Glutamatergic neuron (in vitro differentiated cells): ENCODE results near the gene FLT3. TPM values are rescaled to one million over a fixed set of nuclear protein-coding genes. Genes with fewer than 3 reads are reported as not detected.
A peak's percentile ranks its signal among the peaks of the same experiment; 100 is the strongest.

ENCODE experiments used
- DNase-seq: peaks from one replicate; pipeline ENCODE4 v3.0.0; 2022
- H3K27ac Mint-ChIP-seq: one replicate; pipeline ENCODE4 v1.8.0; 2020; ENCODE audit warnings: mild to moderate bottlenecking, mixed read lengths, inconsistent platforms; ENCODE audit not compliant: unreplicated experiment
- H3K27me3 Mint-ChIP-seq: one replicate; pipeline ENCODE4 v1.8.0; 2020; ENCODE audit warnings: mild to moderate bottlenecking, moderate library complexity, mixed read lengths, inconsistent platforms; ENCODE audit not compliant: unreplicated experiment
- H3K36me3 Mint-ChIP-seq: one replicate; pipeline ENCODE4 v1.8.0; 2020; ENCODE audit warnings: mild to moderate bottlenecking, mixed read lengths, inconsistent platforms; ENCODE audit not compliant: unreplicated experiment
- H3K4me1 Mint-ChIP-seq: one replicate; pipeline ENCODE4 v1.8.0; 2020; ENCODE audit warnings: mild to moderate bottlenecking, low read depth, mixed read lengths, inconsistent platforms; ENCODE audit not compliant: unreplicated experiment
- H3K4me3 Mint-ChIP-seq: one replicate; pipeline ENCODE4 v1.8.0; 2020; ENCODE audit warnings: mild to moderate bottlenecking, mixed read lengths, inconsistent platforms; ENCODE audit not compliant: unreplicated experiment
- H3K9me3 Mint-ChIP-seq: one replicate; pipeline ENCODE4 v1.8.0; 2020; ENCODE audit warnings: mild to moderate bottlenecking, moderate library complexity, mixed read lengths, inconsistent platforms; ENCODE audit not compliant: unreplicated experiment
- CTCF ChIP-seq: fragments of 200-600 bp; sonication (generic); IDR thresholded peaks from one replicate; pipeline ENCODE4 v1.5.0; 2021; ENCODE audit not compliant: partially characterized antibody, unreplicated experiment
- total RNA-seq: library from RNA; stranded (reverse); fragmentation: NEBNext Ultra II Directional; extraction: Animal tissue kit (Norgen Biotek cat#: 25700); gene quantifications from one replicate; pipeline ENCODE4 v1.2.1, GENCODE V29; 2021; ENCODE audit not compliant: unreplicated experiment

The FLT3 gene
- total RNA-seq, 1 donor from 2014 or later, result not detected

DNA sequence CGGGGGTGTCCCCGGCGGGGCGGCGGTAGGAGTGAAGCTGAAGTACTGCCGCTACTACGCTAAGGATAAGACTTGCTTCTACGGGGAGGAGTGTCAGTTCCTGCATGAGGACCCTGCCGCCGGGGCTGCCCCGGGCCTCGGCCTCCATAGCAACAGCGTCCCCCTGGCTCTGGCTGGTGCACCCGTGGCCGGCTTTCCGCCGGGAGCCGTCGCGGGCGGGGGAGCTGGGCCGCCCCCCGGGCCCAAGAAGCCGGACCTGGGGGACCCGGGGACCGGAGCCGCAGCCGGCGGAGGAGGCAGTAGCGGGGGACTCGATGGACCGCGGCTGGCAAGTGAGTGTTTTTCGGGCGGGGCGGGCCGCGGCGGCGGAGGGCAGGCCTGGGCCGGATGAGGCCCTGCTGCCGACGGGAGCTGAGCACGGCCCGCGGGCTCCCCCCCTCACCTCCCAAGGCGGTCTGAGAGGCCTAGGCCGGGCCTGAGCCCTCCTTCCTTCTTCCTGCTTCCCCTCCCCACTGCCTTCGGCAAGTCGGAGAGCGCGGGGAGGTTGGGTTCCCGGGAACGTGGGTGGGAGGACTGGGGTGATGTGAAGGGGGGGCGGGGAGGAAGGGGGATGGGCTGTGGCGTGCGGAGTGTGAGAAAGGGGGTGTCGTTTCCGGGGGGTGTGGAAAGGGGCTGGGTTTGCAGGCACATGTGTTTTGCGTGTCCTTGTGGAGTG, 38.5 kb upstream of the FLT3 start:
- H3K36me3 Mint-ChIP-seq, result no peaks in the 10 kb centered on the region
- peaks cover 16% of the 10 kb centered on the region for H3K4me1 Mint-ChIP-seq
- no peak for TF ChIP-seq CTCF
- peak overlapping the region; percentile 93 for H3K4me3 Mint-ChIP-seq
- H3K27me3 Mint-ChIP-seq, result peaks cover 6% of the 10 kb centered on the region
- peak; percentile 82 for DNase-seq
- peak overlapping the region; percentile 70 for H3K27ac Mint-ChIP-seq
- H3K9me3 Mint-ChIP-seq, result peaks cover 6% of the 10 kb centered on the region

DNA sequence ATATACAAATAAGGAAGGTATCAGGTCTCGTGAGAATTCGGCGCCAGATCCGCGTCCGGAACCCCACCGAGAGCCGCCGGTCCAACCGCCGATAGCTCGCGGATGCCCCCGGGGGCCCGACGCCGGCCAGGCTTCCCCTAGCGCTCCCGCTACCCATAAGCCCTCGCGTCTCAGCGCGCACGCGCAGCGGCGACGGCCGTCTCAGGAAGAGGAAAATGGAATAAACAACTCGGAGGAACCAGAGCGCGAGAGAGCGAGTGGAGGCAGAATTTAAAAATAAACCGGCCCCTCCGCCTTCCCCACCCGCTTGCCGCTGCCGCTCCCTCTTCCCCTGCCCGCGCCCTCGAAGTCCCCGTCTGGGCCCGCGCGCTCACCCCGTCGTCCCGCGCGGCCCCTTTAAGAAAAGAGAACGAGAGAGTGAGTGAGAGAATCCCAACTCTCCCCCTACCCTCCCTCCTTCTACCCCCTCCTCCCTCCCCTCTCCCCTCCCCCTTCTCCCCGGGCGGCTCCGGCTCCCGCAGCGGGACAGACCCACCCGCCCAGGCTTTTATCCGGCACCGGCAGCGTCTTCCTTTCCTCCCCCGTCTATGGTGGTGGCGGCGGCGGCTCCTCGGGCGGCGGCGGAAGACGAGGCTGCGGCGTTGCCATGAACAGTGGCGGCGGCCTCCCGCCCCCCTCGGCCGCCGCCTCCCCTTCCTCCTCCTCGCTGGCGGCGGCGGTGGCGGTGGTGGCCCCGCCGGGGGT, 37.8 kb upstream of the FLT3 start, which contains the start of gene PAN3:
TSS of gene PAN3 (plus strand) at position 534 of the 744 bp plus-strand sequence. CDS start at position 647, 113 bp downstream.
- Mint-ChIP-seq H3K4me3 (peak within 1 kb of the TSS; percentile 100), H3K36me3 (no peaks in the 10 kb centered on the region), H3K27ac (peak within 1 kb of the TSS; percentile 88), H3K9me3 (peaks cover 6% of the 10 kb centered on the region), H3K4me1 (peaks cover 16% of the 10 kb centered on the region), H3K27me3 (peaks cover 6% of the 10 kb centered on the region)
- no peak for TF ChIP-seq CTCF
- peak; percentile 95 for DNase-seq

DNA sequence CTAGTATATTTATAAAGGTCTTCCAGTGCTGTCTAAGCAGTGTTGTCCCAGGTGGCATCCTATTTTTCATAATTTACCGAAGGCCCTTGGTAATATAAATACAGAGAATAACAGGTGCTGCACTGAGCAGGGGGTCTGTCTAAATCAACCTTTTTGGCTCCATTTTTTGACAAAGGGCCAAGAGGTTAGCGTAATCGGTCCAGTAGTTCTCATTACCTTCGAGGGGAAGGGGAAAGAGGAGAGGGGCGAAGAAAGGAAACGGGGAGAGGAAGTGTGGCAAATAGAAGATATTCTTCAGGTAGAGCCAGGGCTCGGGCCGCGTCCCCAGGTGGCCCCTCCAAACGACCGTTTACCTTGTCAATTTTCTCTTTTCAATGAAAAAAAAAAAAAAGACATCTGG, 37.2 kb upstream of the FLT3 start:
- H3K36me3 Mint-ChIP-seq, result no peaks in the 10 kb centered on the region
- peaks cover 6% of the 10 kb centered on the region for H3K27me3 Mint-ChIP-seq
- peaks cover 6% of the 10 kb centered on the region for H3K9me3 Mint-ChIP-seq
- H3K4me1 Mint-ChIP-seq, result peaks cover 16% of the 10 kb centered on the region
- peak overlapping the region; percentile 86 for H3K27ac Mint-ChIP-seq
- DNase-seq, result no peak
- H3K4me3 Mint-ChIP-seq, result peak overlapping the region; percentile 100
- TF ChIP-seq CTCF, result no peak

DNA sequence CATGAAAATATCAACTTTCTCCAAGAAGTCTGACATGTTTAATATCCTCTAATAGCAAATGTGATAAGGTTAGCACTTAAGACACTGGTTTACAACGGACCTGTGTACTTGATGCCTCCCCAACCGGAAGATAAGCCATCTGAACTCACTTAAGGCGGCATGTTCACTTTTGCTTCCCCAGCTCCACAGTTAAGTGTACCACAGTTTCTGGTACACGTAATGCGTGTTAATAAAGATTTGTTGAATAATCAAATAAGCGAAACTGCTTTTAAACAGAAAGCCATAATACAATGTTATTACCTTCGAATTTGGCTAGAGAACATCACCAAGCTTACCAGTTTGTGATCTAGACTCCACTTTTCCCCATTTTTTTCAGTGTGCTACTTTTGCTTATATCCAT, 36.5 kb upstream of the FLT3 start:
- Mint-ChIP-seq H3K27ac (peak overlapping the region; percentile 36), H3K36me3 (no peaks in the 10 kb centered on the region), H3K9me3 (peaks cover 6% of the 10 kb centered on the region), H3K4me1 (peaks cover 13% of the 10 kb centered on the region), H3K4me3 (peak overlapping the region; percentile 100), H3K27me3 (peaks cover 6% of the 10 kb centered on the region)
- DNase-seq, result no peak
- TF ChIP-seq CTCF, result no peak

DNA sequence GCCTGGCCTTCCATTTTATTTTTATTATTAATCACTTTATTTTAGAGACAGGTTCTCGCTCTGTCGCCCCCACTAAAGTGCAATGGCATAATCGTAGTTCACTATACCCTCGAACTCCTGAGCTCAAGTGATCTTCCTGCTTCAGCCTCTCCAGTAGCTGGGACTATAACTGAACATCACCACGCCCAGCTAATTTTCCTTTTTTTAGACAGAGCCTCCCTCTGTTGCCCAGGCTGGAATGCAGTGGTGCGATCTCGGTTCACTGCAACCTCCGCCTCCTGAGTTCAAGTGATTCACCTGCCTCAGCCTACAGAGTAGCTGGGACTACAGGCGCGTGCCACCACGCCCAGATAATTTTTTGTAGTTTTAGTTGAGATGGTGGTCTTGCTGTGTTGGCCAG, 31.3 kb upstream of the FLT3 start:
- no peaks in the 10 kb centered on the region for H3K4me1 Mint-ChIP-seq
- no peaks in the 10 kb centered on the region for H3K36me3 Mint-ChIP-seq
- no peak for TF ChIP-seq CTCF
- H3K27ac Mint-ChIP-seq, result no peak overlapping the region
- no peaks in the 10 kb centered on the region for H3K9me3 Mint-ChIP-seq
- H3K27me3 Mint-ChIP-seq, result no peaks in the 10 kb centered on the region
- DNase-seq, result no peak
- no peak overlapping the region for H3K4me3 Mint-ChIP-seq
